Measurements from ENCODE around the gene RBM47. TPM values are rescaled to one million over a fixed set of nuclear protein-coding genes. Genes with fewer than 3 reads are reported as not detected.

RBM47 gene
- polyA plus RNA-seq, 1 experiment = 0.62 TPM

- no peaks in the 10 kb centered on the region for H3K27me3 ChIP-seq (ENCODE audit: control insufficient read depth, insufficient read depth, low read length)
- ChIA-PET CTCF (no interaction called here), POLR2A (no interaction called here)
- H3K4me3 ChIP-seq (ENCODE audit: low read depth, low read length) = no peak overlapping the region
- no peak overlapping the region for H3K27ac ChIP-seq (ENCODE audit: low read depth, low read length)
- TF ChIP-seq, protein P1, sequence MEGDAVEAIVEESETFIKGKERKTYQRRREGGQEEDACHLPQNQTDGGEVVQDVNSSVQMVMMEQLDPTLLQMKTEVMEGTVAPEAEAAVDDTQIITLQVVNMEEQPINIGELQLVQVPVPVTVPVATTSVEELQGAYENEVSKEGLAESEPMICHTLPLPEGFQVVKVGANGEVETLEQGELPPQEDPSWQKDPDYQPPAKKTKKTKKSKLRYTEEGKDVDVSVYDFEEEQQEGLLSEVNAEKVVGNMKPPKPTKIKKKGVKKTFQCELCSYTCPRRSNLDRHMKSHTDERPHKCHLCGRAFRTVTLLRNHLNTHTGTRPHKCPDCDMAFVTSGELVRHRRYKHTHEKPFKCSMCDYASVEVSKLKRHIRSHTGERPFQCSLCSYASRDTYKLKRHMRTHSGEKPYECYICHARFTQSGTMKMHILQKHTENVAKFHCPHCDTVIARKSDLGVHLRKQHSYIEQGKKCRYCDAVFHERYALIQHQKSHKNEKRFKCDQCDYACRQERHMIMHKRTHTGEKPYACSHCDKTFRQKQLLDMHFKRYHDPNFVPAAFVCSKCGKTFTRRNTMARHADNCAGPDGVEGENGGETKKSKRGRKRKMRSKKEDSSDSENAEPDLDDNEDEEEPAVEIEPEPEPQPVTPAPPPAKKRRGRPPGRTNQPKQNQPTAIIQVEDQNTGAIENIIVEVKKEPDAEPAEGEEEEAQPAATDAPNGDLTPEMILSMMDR (IDR thresholded peaks at IDR 0.05; ENCODE audit: low read depth, low read length) = no peak
- H3K9me3 ChIP-seq (ENCODE audit: control insufficient read depth, insufficient read depth, low read length) = no peaks in the 10 kb centered on the region
- DNase-seq (ENCODE audit: low read depth, low spot score) = no peak
Observed at GRCh38 chr4:40570348-40571077, 59.2 kb downstream of the RBM47 start.

DNA sequence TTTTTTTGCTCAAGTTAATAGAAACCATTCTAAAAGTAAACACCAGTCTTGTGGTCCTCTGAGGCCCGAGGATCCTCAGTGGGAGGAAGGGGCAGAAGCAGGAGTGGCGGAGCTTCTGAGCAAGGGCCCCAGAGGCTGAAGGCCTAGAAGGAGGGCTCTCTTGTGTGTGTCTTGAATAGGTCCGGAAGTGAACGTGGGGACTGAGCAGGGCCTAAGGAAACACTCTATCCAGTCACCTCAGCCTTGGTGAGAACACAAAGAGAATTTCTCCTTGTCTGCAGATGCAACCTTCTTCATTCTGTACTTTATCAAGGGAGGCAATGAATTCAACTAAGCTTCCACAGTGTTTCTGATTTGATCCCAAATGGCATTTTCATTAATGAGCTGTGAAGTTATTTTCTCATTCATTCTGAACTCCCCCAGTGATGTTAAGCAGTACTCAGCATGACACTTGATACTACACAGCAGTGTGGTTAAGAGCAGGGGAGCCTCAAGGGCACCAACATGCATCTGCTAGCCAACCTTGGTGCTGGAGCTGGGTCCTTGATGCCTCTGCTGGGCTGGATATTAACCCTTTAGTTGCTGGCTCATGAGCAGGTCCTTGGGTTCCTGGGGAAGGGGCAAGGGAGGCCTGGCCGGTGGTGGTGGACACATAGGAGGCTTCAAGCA, 64.7 kb downstream of the RBM47 start:
- ChIA-PET CTCF (interaction anchor here (0.6 to 1.1 kb wide), 3 partner anchors 15 to 1362 kb away, joined by 3 to 5 read pairs (median 3); no protein-coding TSS in a partner anchor), POLR2A (no interaction called here)
- Histone ChIP-seq H3K4me3 (ENCODE audit: low read depth, low read length) (no peak overlapping the region), H3K9me3 (ENCODE audit: control insufficient read depth, insufficient read depth, low read length) (no peaks in the 10 kb centered on the region), H3K27me3 (ENCODE audit: control insufficient read depth, insufficient read depth, low read length) (no peaks in the 10 kb centered on the region), H3K27ac (ENCODE audit: low read depth, low read length) (no peak overlapping the region)
- TF ChIP-seq, protein P1 (IDR thresholded peaks at IDR 0.05; ENCODE audit: low read depth, low read length) = no peak
- DNase-seq (ENCODE audit: low read depth, low spot score) = no peak

DNA sequence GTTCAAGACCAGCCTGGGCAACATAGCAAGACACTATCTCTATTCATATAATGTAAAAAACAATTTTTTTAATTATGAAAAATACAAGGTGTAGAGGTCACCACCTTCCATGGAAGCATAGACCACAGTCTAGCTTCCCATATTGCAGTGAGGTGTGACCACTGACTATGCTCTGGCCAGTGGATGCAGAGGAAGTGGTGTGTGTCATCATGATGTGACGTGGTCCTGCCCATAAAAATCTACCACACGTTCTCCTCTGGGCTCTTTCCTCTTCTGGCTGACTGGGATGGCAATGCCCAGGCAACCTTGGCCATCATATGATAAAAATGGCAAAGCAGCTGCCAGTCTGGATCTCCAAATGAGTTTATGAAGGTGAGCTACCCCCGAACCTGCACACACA, 65.7 kb downstream of the RBM47 start:
- no peaks in the 10 kb centered on the region for H3K9me3 ChIP-seq (ENCODE audit: control insufficient read depth, insufficient read depth, low read length)
- H3K4me3 ChIP-seq (ENCODE audit: low read depth, low read length) = no peak overlapping the region
- ChIA-PET CTCF (interaction anchor here (0.6 to 0.9 kb wide), 3 partner anchors 10 to 836 kb away, joined by 3 read pairs; no protein-coding TSS in a partner anchor), POLR2A (no interaction called here)
- no peaks in the 10 kb centered on the region for H3K27me3 ChIP-seq (ENCODE audit: control insufficient read depth, insufficient read depth, low read length)
- TF ChIP-seq, protein P1 (IDR thresholded peaks at IDR 0.05; ENCODE audit: low read depth, low read length) = no peak
- DNase-seq (ENCODE audit: low read depth, low spot score) = no peak
- no peak overlapping the region for H3K27ac ChIP-seq (ENCODE audit: low read depth, low read length)

- POLR2A ChIA-PET = no interaction called here
- H3K9me3 ChIP-seq (ENCODE audit: control insufficient read depth, insufficient read depth, low read length) = no peaks in the 10 kb centered on the region
- DNase-seq (ENCODE audit: low read depth, low spot score) = no peak
- TF ChIP-seq, protein P1 (IDR thresholded peaks at IDR 0.05; ENCODE audit: low read depth, low read length) = no peak
- CTCF ChIA-PET = interaction anchor here (0.6 to 0.9 kb wide), 3 partner anchors 10 to 835 kb away, joined by 3 read pairs; no protein-coding TSS in a partner anchor
- no peak overlapping the region for H3K4me3 ChIP-seq (ENCODE audit: low read depth, low read length)
- no peaks in the 10 kb centered on the region for H3K27me3 ChIP-seq (ENCODE audit: control insufficient read depth, insufficient read depth, low read length)
- no peak overlapping the region for H3K27ac ChIP-seq (ENCODE audit: low read depth, low read length)
Observed at GRCh38 chr4:40563401-40563800, 66.3 kb downstream of the RBM47 start.

DNA sequence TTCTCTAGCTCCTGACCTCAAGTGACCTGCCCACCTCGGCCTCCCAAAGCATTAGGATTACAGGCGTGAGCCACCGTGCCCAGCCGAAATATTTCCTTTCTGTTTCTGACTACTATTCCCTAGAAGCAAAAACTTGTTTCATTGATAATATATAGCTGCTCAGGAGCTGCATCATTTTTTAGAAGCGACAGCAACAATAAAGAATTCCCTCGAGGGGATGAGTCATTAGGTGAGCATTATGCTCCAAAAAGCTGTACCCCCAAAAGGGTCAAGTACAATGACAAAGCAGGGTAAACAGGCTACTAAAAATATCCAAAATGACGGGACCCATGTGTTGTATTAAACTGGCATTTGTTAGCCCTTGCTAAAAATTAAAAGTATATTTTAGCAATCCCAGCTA, 67.0 kb downstream of the RBM47 start:
- no peak for DNase-seq (ENCODE audit: low read depth, low spot score)
- Histone ChIP-seq H3K27ac (ENCODE audit: low read depth, low read length) (no peak overlapping the region), H3K4me3 (ENCODE audit: low read depth, low read length) (no peak overlapping the region), H3K9me3 (ENCODE audit: control insufficient read depth, insufficient read depth, low read length) (no peaks in the 10 kb centered on the region), H3K27me3 (ENCODE audit: control insufficient read depth, insufficient read depth, low read length) (no peaks in the 10 kb centered on the region)
- CTCF ChIA-PET = no interaction called here
- TF ChIP-seq, protein P1 (IDR thresholded peaks at IDR 0.05; ENCODE audit: low read depth, low read length) = no peak
- POLR2A ChIA-PET = no interaction called here
